SK-N-SH (cell line): ENCODE measurements around the gene FBXW5. TPM values are rescaled to one million over a fixed set of nuclear protein-coding genes. Genes with fewer than 3 reads are reported as not detected.

Source experiments
- CTCF ChIA-PET: fragments of 300-600, 350-600 bp; formaldehyde crosslinking; extraction: SDS; loops from one replicate; lab custom pipeline; 2021; lab: Yijun Ruan, JAX
- POLR2A ChIA-PET: fragments of 350-600 bp; sonication (Branson Sonifier 250); formaldehyde crosslinking; extraction: SDS; loops from one replicate; lab custom pipeline; 2020; ENCODE audit warnings: antibody characterized with exemption, inconsistent platforms; lab: Yijun Ruan, JAX
- DNase-seq: peaks from one replicate; pipeline ENCODE4 v3.0.0; 2012
- H2AFZ ChIP-seq: fragments of 200-600 bp; sonication (generic); 2 replicates; pipeline ENCODE4 v1.8.1; 2016; ENCODE audit warnings: antibody characterized with exemption, mild to moderate bottlenecking, low read depth
- H3F3A ChIP-seq: fragments of 200-600 bp; sonication (generic); replicated peaks from 2 replicates; pipeline ENCODE3; 2016; ENCODE audit warnings: antibody characterized with exemption, mild to moderate bottlenecking; ENCODE audit not compliant: insufficient read depth
- H3K27ac ChIP-seq, 2 experiments: fragments of 200-500 bp in 1 of 2; fragments of 200-600 bp in 1 of 2; sonication (Bioruptor generic) in 1 of 2; sonication (generic), shearing (Covaris generic) in 1 of 2; 2 replicates each; pipeline versions ENCODE4 v1.5.1 to v1.6.1; 2014 to 2016; ENCODE audit warnings: low read depth in 2 of 2, inconsistent platforms in 1 of 2, low read length in 1 of 2, mild to moderate bottlenecking in 1 of 2, mixed read lengths in 1 of 2
- H3K27me3 ChIP-seq: fragments of 200-600 bp; sonication (generic), shearing (Covaris generic); 2 replicates; pipeline ENCODE4 v1.6.1; 2016; ENCODE audit warnings: mixed run types; ENCODE audit not compliant: insufficient read depth
- H3K36me3 ChIP-seq, 2 experiments: fragments of 200-500 bp in 1 of 2; fragments of 200-600 bp in 1 of 2; sonication (Bioruptor generic) in 1 of 2; sonication (generic) in 1 of 2; replicated peaks in 1 of 2; 2 replicates each; pipeline versions ENCODE3 to v1.5.1; 2014 to 2016; ENCODE audit warnings: low read length in 1 of 2, mild to moderate bottlenecking in 1 of 2; ENCODE audit not compliant: insufficient read depth in 2 of 2, control insufficient read depth in 1 of 2
- H3K4me1 ChIP-seq, 2 experiments: fragments of 200-500 bp in 1 of 2; fragments of 200-600 bp in 1 of 2; sonication (Bioruptor generic) in 1 of 2; sonication (generic), shearing (Covaris generic) in 1 of 2; 2 replicates each; pipeline versions ENCODE4 v1.5.1 to v1.6.1; 2014 to 2016; ENCODE audit warnings: low read depth in 1 of 2, low read length in 1 of 2, mixed run types in 1 of 2; ENCODE audit not compliant: insufficient read depth in 2 of 2, control insufficient read depth in 1 of 2
- H3K4me2 ChIP-seq: fragments of 200-600 bp; sonication (generic), shearing (Covaris generic); 2 replicates; pipeline ENCODE4 v1.6.1; 2017; ENCODE audit warnings: mixed run types
- H3K4me3 ChIP-seq, 2 experiments: fragments of 200-500 bp in 1 of 2; fragments of 200-600 bp in 1 of 2; sonication (Bioruptor generic) in 1 of 2; sonication (generic), shearing (Covaris generic) in 1 of 2; 2 replicates each; pipeline versions ENCODE4 v1.5.1 to v1.8.1; 2014 to 2016; ENCODE audit warnings: low read depth in 2 of 2, inconsistent platforms in 1 of 2, low read length in 1 of 2, mild to moderate bottlenecking in 1 of 2, mixed read lengths in 1 of 2, moderate library complexity in 1 of 2
- H3K79me2 ChIP-seq: fragments of 200-600 bp; sonication (generic); 2 replicates; pipeline ENCODE4 v1.8.1; 2017; ENCODE audit warnings: mild to moderate bottlenecking; ENCODE audit not compliant: insufficient read depth
- H3K9ac ChIP-seq: fragments of 200-600 bp; sonication (generic); 2 replicates; pipeline ENCODE4 v1.6.1; 2017; ENCODE audit warnings: mixed run types
- H3K9me2 ChIP-seq: fragments of 200-600 bp; sonication (generic); 2 replicates; pipeline ENCODE4 v1.6.1; 2017; ENCODE audit warnings: mixed run types
- H3K9me3 ChIP-seq: fragments of 200-600 bp; sonication (generic); 2 replicates; pipeline ENCODE4 v1.6.1; 2017; ENCODE audit warnings: mixed run types, mild to moderate bottlenecking, moderate library complexity
- H4K20me1 ChIP-seq: fragments of 200-600 bp; sonication (generic); 2 replicates; pipeline ENCODE4 v1.6.1; 2017; ENCODE audit warnings: mild to moderate bottlenecking, mixed run types; ENCODE audit not compliant: insufficient read depth
- CHD2 ChIP-seq: fragments of 150-350 bp; IDR thresholded peaks from 2 replicates; pipeline ENCODE4 v1.6.1; 2018; ENCODE audit warnings: low read length; ENCODE audit not compliant: partially characterized antibody
- ELF1 ChIP-seq: IDR thresholded peaks from 2 replicates; pipeline ENCODE4 v1.4.0; 2012
- EP300 ChIP-seq, 2 experiments: IDR thresholded peaks; 2 replicates each; pipeline versions ENCODE4 v1.4.0 to v1.6.1; 2012; ENCODE audit warnings: borderline replicate concordance in 1 of 2, low read depth in 1 of 2, low read length in 1 of 2
- FOXM1 ChIP-seq: IDR thresholded peaks from 2 replicates; pipeline ENCODE4 v1.4.0; 2012; ENCODE audit warnings: low read depth, mild to moderate bottlenecking
- JUND ChIP-seq: IDR thresholded peaks from 2 replicates; pipeline ENCODE4 v1.4.0; 2012
- MAX ChIP-seq: IDR thresholded peaks from 2 replicates; pipeline ENCODE4 v1.4.0; 2012; ENCODE audit warnings: low read depth
- MXI1 ChIP-seq: IDR thresholded peaks from 2 replicates; pipeline ENCODE4 v1.6.1; 2012; ENCODE audit warnings: mild to moderate bottlenecking, low read depth, low read length, improper control_type of control experiment
- NFIC ChIP-seq: IDR thresholded peaks from 2 replicates; pipeline ENCODE4 v1.4.0; 2012; ENCODE audit warnings: borderline replicate concordance
- NRF1 ChIP-seq: IDR thresholded peaks from 2 replicates; pipeline ENCODE4 v1.6.1; 2012; ENCODE audit warnings: low read depth, mild to moderate bottlenecking, low read length
- REST ChIP-seq: IDR thresholded peaks from 2 replicates; pipeline ENCODE4 v1.6.1; 2012; ENCODE audit warnings: mild to moderate bottlenecking, low read depth, low read length, moderate library complexity
- SIN3A ChIP-seq: IDR thresholded peaks from 2 replicates; pipeline ENCODE4 v1.6.1; 2012; ENCODE audit warnings: low read depth, mild to moderate bottlenecking, low read length, moderate library complexity, borderline replicate concordance
- SMC3 ChIP-seq: IDR thresholded peaks from 2 replicates; pipeline ENCODE4 v1.6.1; 2012; ENCODE audit warnings: low read depth, low read length, improper control_type of control experiment
- TAF1 ChIP-seq: IDR thresholded peaks from 2 replicates; pipeline ENCODE4 v1.6.1; 2012; ENCODE audit warnings: low read depth, mild to moderate bottlenecking, low read length, moderate library complexity, borderline replicate concordance
- YY1 ChIP-seq: IDR thresholded peaks from 2 replicates; pipeline ENCODE4 v1.4.0; 2012; ENCODE audit warnings: low read depth, mild to moderate bottlenecking
- ZBTB33 ChIP-seq: IDR thresholded peaks from 2 replicates; pipeline ENCODE4 v1.4.0; 2012; ENCODE audit warnings: low read depth, borderline replicate concordance
- WGBS: methylation state at CpG from one replicate; pipeline ENCODE4 v1.1.6; 2017; ENCODE audit warnings: low lambda C conversion rate; 5-methylcytosine and 5-hydroxymethylcytosine counted together
- polyA plus RNA-seq, 3 experiments: library from polyadenylated mRNA; depleted of rRNA; stranded (reverse); fragments of >200 nt; gene quantifications; 2 replicates each; pipeline ENCODE4 v1.2.3, GENCODE V29; 2012

FBXW5 gene
- polyA plus RNA-seq, 1 of the 3 experiments (the other 2 are of a cell fraction) = 78.9 TPM

- Histone ChIP-seq H3K4me1 (peaks cover 0 to 17% of the 10 kb centered on the region in 2 experiments; a peak in 1 of 4 replicates), H3K36me3 (peaks cover 10 to 38% of the 10 kb centered on the region in 2 experiments), H3K27ac (peak overlapping the region; percentile 22 to 86; a peak in 3 of 4 replicates), H3K4me2 (peak overlapping the region; percentile 96), H3K9me3 (no peaks in the 10 kb centered on the region), H3K27me3 (no peaks in the 10 kb centered on the region), H3K9me2 (no peaks in the 10 kb centered on the region), H3K4me3 (peak overlapping the region; percentile 77 to 94), H4K20me1 (peaks cover 13% of the 10 kb centered on the region), H3K79me2 (peaks cover 28% of the 10 kb centered on the region), H2AFZ (no peak overlapping the region), H3K9ac (peak overlapping the region; percentile 80), H3F3A (peaks cover 6% of the 10 kb centered on the region)
- TF ChIP-seq MAX (no peak), NRF1 (no peak), JUND (no peak), EP300 (IDR thresholded peaks at IDR 0.05; ENCODE audit: borderline replicate concordance in 1 of 2, low read depth in 1 of 2, low read length in 1 of 2) (no peak), CHD2 (no peak), ZBTB33 (no peak), SIN3A (peak; percentile 7; the same call in 1 of the 2 replicates), YY1 (no peak; the same call in 1 of the 2 replicates), MXI1 (peak; percentile 63), TAF1 (no peak), SMC3 (no peak), FOXM1 (no peak), ELF1 (no peak), REST (no peak), NFIC (no peak)
- WGBS = 30% methylated on average over 4 of the region's 61 CpGs
- DNase-seq = peak; percentile 79
- ChIA-PET CTCF (interaction anchor here (0.6 to 13.2 kb wide), 22 partner anchors 14 to 505 kb away, joined by 3 to 350 read pairs (median 4); partner anchors contain the start of genes ABCA2, AJM1, CLIC3 and FUT7), POLR2A (interaction anchor here (0.6 to 1.2 kb wide), 3 partner anchors 49 to 58 kb away, joined by 3 to 4 read pairs (median 3); partner anchors contain the start of genes CLIC3 and PAXX)
These were observed 987 bp downstream of the FBXW5 start for GRCh38 chr9:136943291-136944211.
